Naive thymus-derived CD8-positive, alpha-beta T cell (primary cell): ENCODE data around the gene KLF13. TPM values are rescaled to one million over a fixed set of nuclear protein-coding genes. Genes with fewer than 3 reads are reported as not detected.
A peak's percentile ranks its signal among the peaks of the same experiment; 100 is the strongest.

Experiments used
- ATAC-seq, 2 donors: fragments of 150-1000 bp; cut with Tn5 transposase in 1 of 2; sonication (Bioruptor Pico), chemical (Tn5 transposase) in 1 of 2; 1 replicate in 1 of 2; 2 replicates in 1 of 2; pipeline ENCODE4 v1.10.0; 2021; ENCODE audit warnings: mild to moderate bottlenecking in 2 of 2, moderate library complexity in 2 of 2
- POLR2A ChIA-PET: fragments of 350-600 bp; sonication (Branson Sonifier 250); formaldehyde crosslinking; loops from one replicate; lab custom pipeline; 2021; ENCODE audit warnings: antibody characterized with exemption; lab: Charles Lee
- DNase-seq, 10 donors: peaks; one replicate each; pipeline versions ENCODE4 v3.0.0 to v3.0.0-alpha.2; 2020 to 2022
- H3K27ac Mint-ChIP-seq, 10 donors: one replicate each; pipeline ENCODE4 v1.8.0; 2020 to 2022; ENCODE audit warnings: mild to moderate bottlenecking in 10 of 10, mixed read lengths in 10 of 10, moderate library complexity in 4 of 10, inconsistent platforms in 1 of 10
- H3K27me3 Mint-ChIP-seq, 5 donors: one replicate each; pipeline ENCODE4 v1.8.0; 2021 to 2022; ENCODE audit warnings: mixed read lengths in 5 of 5
- H3K36me3 Mint-ChIP-seq, 3 donors: one replicate each; pipeline ENCODE4 v1.8.0; 2020 to 2022; ENCODE audit warnings: mixed read lengths in 3 of 3, mild to moderate bottlenecking in 2 of 3, inconsistent platforms in 1 of 3
- H3K4me1 Mint-ChIP-seq, 4 donors: one replicate each; pipeline ENCODE4 v1.8.0; 2021 to 2022; ENCODE audit warnings: mixed read lengths in 4 of 4
- H3K4me3 Mint-ChIP-seq, 10 donors: one replicate each; pipeline ENCODE4 v1.8.0; 2020 to 2022; ENCODE audit warnings: mild to moderate bottlenecking in 10 of 10, mixed read lengths in 10 of 10, moderate library complexity in 6 of 10, inconsistent platforms in 1 of 10
- H3K9me3 Mint-ChIP-seq, 9 donors: one replicate each; pipeline ENCODE4 v1.8.0; 2020 to 2022; ENCODE audit warnings: mixed read lengths in 9 of 9, mild to moderate bottlenecking in 3 of 9, inconsistent platforms in 1 of 9, moderate library complexity in 1 of 9
- polyA plus RNA-seq, 3 donors: library from polyadenylated mRNA; unstranded; fragments of 300-500 nt; fragmentation: Illumina TruSeq; gene quantifications; one replicate each; pipeline ENCODE4 v1.2.3, GENCODE V29; 2021
- total RNA-seq, 8 experiments: library from RNA in 2 of 8; stranded (reverse) in 2 of 8; gene quantifications; one replicate each; pipeline ENCODE4 v1.2.3 and lab custom pipeline; 2021 to 2026

KLF13 gene
- total and polyA plus RNA-seq, 5 experiments from 2014 or later, result 70.1 to 244 (median 102) TPM

DNA sequence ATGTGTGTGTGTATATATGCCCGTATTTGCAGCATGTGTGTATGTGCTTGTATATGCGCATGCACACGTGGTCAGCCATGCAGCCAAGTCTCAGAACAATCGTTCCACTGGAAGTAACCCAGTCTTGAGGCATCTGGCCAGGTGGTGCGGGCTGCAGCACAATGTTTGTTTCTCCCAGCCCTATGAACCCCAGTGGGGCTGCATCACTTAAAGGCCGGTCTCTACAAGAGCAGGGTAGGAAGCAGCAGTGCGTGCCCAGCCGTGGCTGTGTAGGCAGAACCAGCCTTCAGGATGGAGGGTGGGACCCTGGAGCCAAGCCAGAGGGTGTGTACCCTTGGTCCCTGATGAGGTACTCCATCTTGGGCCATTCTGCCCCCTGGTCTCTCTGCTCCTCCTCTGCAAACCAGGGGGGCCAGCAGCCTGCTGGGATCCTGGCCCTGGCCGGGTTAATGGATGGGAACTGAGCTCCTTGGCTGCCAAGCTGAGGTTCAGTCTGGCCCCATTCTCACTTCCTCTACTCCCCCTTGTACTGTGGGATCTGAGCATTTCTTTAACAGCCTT is 11.8 kb downstream of the KLF13 start:
- H3K27me3 Mint-ChIP-seq, result no peaks in the 10 kb centered on the region
- H3K27ac Mint-ChIP-seq, result peak overlapping the region; percentile 85 to 100 (median 98)
- peaks cover 51 to 100% (median 98%) of the 10 kb centered on the region in 4 donors for H3K4me1 Mint-ChIP-seq
- POLR2A ChIA-PET, result interaction anchor here (0.6 to 36.8 kb wide), 10 partner anchors 9 to 99 kb away, joined by 3 to 915 read pairs (median 4); partner anchors contain the start of gene KLF13
- no peak for DNase-seq
- no peak for ATAC-seq
- no peaks in the 10 kb centered on the region for H3K9me3 Mint-ChIP-seq
- H3K36me3 Mint-ChIP-seq, result peaks cover 0 to 29% (median 0%) of the 10 kb centered on the region in 3 donors
- H3K4me3 Mint-ChIP-seq, result peak overlapping the region; percentile 46 to 98 (median 72)

DNA sequence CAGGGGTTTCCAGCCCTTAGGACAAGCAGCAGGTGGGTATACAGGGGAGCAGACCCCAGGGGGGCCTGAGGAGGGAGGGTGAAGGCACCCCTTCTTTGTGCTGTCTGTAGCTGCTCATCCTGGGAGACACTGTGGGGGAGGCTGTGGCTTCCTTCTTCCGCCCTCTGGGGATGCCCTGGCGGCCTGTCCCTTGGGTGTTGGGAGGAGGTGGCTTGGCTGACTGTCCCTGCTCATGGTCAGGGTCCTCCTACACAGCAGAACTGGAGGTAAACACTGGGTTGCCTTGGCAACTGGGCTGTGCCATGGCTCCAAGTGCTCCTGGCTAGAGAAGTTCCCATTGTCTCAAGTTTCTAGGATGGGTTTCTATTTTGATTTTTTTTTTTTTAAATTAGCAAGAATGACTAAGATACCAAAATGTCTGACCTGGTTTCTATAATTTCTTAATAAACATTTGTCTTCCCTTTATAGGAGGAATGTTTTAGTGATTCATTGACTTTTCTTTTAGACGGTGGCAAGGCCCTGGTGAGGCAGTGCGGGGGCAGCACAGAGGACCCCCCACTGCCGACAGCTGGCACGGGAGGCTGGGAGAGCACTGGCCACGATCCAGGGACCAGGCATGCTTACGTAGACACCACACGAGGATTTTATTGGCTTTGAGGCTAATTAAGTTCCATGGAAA is 12.4 kb downstream of the KLF13 start:
- H3K4me3 Mint-ChIP-seq, result peak overlapping the region; percentile 46 to 98 (median 72)
- ATAC-seq, result peak in 1 of 2 donors; percentile 14
- peaks cover 55 to 100% (median 98%) of the 10 kb centered on the region in 4 donors for H3K4me1 Mint-ChIP-seq
- no peak for DNase-seq
- no peaks in the 10 kb centered on the region for H3K9me3 Mint-ChIP-seq
- peaks cover 0 to 29% (median 0%) of the 10 kb centered on the region in 3 donors for H3K36me3 Mint-ChIP-seq
- no peaks in the 10 kb centered on the region for H3K27me3 Mint-ChIP-seq
- H3K27ac Mint-ChIP-seq, result peak overlapping the region; percentile 85 to 100 (median 98)
- POLR2A ChIA-PET, result interaction anchor here (0.5 to 36.8 kb wide), 9 partner anchors 9 to 98 kb away, joined by 3 to 915 read pairs (median 5); partner anchors contain the start of gene KLF13

DNA sequence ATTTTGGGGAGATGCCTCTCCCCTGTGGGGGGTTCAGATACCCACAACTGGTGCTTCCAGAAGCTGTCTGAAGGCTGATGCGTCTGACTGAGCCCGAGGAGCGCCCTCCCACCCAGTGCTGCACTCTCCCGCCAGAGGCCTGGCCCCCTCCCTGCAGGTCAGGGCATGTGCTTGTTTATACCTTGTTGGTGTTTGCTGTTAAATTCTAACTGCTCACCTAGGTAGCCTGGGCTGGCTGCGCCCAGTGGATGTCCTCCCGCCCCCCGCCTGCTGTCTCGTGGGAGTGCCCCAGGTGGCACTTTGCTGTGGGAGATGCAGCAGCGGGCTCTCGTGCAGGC is 12.9 kb downstream of the KLF13 start:
- no peaks in the 10 kb centered on the region for H3K9me3 Mint-ChIP-seq
- H3K4me3 Mint-ChIP-seq, result peak overlapping the region; percentile 46 to 98 (median 77)
- H3K4me1 Mint-ChIP-seq, result peaks cover 58 to 100% (median 100%) of the 10 kb centered on the region in 4 donors
- POLR2A ChIA-PET, result interaction anchor here (0.6 to 36.8 kb wide), 6 partner anchors 10 to 97 kb away, joined by 3 to 915 read pairs (median 62); partner anchors contain the start of gene KLF13
- ATAC-seq (no peak), DNase-seq (no peak)
- H3K36me3 Mint-ChIP-seq, result peaks cover 0 to 29% (median 0%) of the 10 kb centered on the region in 3 donors
- no peaks in the 10 kb centered on the region for H3K27me3 Mint-ChIP-seq
- H3K27ac Mint-ChIP-seq, result peak overlapping the region; percentile 95 to 100 (median 98)

DNA sequence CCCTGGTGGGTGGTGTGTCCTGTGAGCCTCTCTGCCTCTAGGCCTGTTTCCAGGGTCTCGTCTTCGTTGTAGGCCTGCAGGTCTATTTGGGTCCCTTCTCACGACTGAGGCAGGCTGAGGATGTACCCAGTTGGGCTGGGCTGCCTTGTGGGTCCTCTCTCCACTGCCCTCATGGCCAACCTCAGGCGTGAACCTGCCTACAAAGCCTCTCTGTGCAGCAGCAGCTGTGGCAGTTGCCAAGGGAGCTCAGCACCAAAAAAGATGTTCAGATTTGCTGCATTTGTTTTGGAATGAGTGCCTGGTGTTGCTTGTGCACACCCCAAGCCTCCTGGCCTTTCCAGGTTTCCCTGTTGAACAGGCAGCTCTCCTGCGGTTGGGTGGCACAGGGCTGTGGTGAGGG is 13.4 kb downstream of the KLF13 start:
- Mint-ChIP-seq H3K27ac (peak overlapping the region; percentile 95 to 100 (median 98)), H3K27me3 (no peaks in the 10 kb centered on the region), H3K4me1 (peaks cover 59 to 100% (median 100%) of the 10 kb centered on the region in 4 donors), H3K4me3 (peak overlapping the region; percentile 61 to 98 (median 82)), H3K36me3 (peaks cover 0 to 26% (median 0%) of the 10 kb centered on the region in 3 donors), H3K9me3 (no peaks in the 10 kb centered on the region)
- peak in 1 of 2 donors; percentile 4 for ATAC-seq
- no peak for DNase-seq
- POLR2A ChIA-PET, result interaction anchor here (0.6 to 36.8 kb wide), 9 partner anchors 11 to 144 kb away, joined by 3 to 915 read pairs (median 7); partner anchors contain the start of gene KLF13

DNA sequence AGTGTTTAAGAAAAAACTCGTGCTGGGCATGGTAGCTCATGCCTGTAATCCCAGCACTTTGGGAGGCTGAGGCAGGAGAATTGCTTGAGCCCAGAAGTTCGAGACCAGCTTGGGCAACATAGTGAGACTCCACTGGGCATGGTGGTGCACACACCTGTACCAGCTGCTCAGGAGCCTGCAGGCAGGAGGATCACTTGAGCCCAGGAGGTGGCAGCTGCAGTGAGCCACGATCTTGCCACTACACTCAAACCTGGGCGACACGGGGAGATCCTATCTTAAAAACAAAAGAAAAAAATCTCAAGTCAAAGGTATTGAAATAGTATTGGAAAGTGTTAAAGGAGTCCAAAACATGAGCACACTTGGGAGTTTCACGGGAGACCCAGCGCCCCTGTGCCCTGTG is 14.0 kb downstream of the KLF13 start:
- no peak for DNase-seq
- peak overlapping the region; percentile 95 to 100 (median 98) for H3K27ac Mint-ChIP-seq
- peaks cover 0 to 23% (median 0%) of the 10 kb centered on the region in 3 donors for H3K36me3 Mint-ChIP-seq
- POLR2A ChIA-PET, result interaction anchor here (1.0 to 36.8 kb wide), 7 partner anchors 10 to 143 kb away, joined by 3 to 915 read pairs (median 21); partner anchors contain the start of gene KLF13
- H3K9me3 Mint-ChIP-seq, result no peaks in the 10 kb centered on the region
- H3K4me3 Mint-ChIP-seq, result peak overlapping the region; percentile 61 to 98 (median 82)
- no peak for ATAC-seq
- no peaks in the 10 kb centered on the region for H3K27me3 Mint-ChIP-seq
- peaks cover 55 to 100% (median 99%) of the 10 kb centered on the region in 4 donors for H3K4me1 Mint-ChIP-seq

DNA sequence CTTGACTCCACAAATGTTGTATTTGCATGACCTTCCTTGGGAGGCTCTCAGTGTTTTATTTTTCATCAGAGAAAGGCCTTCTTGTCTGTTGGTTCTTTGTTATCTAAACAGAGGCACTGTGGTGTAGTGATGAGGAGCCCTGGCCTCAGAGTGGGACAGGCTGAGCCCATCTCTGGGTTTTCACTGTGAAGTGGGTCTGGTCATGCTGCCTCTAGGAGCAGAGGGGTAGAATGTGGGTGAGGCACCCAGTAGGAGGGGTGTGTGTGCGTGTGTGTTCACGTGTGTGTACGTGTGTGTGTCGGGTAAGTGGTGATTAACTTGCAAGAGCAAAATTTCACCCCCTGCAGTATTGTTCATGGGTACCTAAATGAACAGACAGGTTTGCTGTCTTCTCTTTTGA is 14.4 kb downstream of the KLF13 start:
- H3K4me1 Mint-ChIP-seq, result peaks cover 55 to 100% (median 99%) of the 10 kb centered on the region in 4 donors
- H3K27ac Mint-ChIP-seq, result peak overlapping the region; percentile 95 to 100 (median 98)
- H3K4me3 Mint-ChIP-seq, result peak overlapping the region; percentile 46 to 98 (median 82)
- POLR2A ChIA-PET, result interaction anchor here (1.0 to 36.8 kb wide), 9 partner anchors 10 to 146 kb away, joined by 3 to 915 read pairs (median 6); partner anchors contain the start of gene KLF13
- no peaks in the 10 kb centered on the region for H3K9me3 Mint-ChIP-seq
- H3K36me3 Mint-ChIP-seq, result peaks cover 0 to 20% (median 0%) of the 10 kb centered on the region in 3 donors
- DNase-seq, result no peak
- peak in 1 of 2 donors; percentile 6 for ATAC-seq
- no peaks in the 10 kb centered on the region for H3K27me3 Mint-ChIP-seq

DNA sequence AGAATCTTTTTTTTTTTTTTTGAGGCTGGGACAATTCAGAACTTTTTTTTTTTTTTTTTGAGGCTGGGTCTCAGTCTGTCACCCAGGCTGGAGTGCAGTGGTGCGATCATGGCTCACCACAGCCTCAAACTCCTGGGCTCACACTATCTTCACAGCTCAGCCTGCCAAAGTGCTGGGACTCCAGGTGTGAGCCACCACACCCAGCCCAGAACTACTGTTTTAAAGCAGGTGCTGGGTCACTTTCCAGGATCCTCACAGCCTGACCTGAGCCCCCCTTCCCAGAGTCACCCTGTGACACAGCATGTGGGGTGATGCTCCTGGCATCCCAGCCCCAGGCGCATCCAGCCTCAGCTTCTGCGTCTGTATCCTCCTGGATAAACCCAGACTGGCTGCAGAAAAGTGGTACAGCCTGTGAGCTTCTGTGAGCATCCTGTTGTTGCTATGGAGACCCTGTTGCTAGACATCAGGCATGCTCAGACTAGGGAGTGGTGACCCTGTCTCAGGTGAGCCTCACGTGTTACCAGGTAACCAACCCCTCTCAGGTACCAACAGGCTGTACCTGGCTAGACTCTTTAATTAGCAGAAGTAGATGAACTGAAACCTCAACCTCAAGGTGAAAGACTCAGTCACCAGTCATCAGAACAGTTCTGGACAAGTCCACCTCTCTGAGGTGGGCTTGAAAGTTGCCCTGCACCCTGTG is 15.0 kb downstream of the KLF13 start:
- peak overlapping the region; percentile 44 to 98 (median 83) for H3K4me3 Mint-ChIP-seq
- peaks cover 0 to 16% (median 0%) of the 10 kb centered on the region in 3 donors for H3K36me3 Mint-ChIP-seq
- POLR2A ChIA-PET, result interaction anchor here (0.8 to 36.8 kb wide), 11 partner anchors 9 to 147 kb away, joined by 3 to 915 read pairs (median 6); partner anchors contain the start of gene KLF13
- no peaks in the 10 kb centered on the region for H3K9me3 Mint-ChIP-seq
- ATAC-seq (peak; percentile 29 to 55), DNase-seq (peak in 4 of 10 donors; percentile 57 to 75 (median 66))
- H3K4me1 Mint-ChIP-seq, result peaks cover 57 to 100% (median 99%) of the 10 kb centered on the region in 4 donors
- H3K27ac Mint-ChIP-seq, result peak overlapping the region; percentile 95 to 100 (median 98)
- no peaks in the 10 kb centered on the region for H3K27me3 Mint-ChIP-seq

DNA sequence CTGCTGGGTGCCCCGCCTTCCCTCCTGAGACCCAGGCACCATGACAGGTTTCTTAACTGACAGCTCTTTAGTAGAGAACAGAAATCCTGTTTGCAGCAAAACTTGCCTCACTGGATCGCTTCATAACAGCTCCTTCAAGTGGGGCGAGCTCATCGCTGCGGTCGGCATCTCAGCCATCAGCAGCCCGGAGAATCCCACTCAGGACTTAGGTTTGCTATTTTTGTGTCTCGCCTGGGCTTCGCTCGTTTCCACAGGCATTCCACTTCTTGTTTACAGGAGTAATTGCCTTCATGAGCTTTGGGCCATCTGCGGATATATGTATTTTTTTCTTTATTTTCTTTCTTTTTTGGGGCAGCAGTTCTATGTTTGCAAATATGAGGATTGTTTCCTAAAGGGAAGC is 15.7 kb downstream of the KLF13 start:
- Mint-ChIP-seq H3K4me3 (peak overlapping the region; percentile 66 to 98 (median 88)), H3K36me3 (peaks cover 0 to 17% (median 0%) of the 10 kb centered on the region in 3 donors), H3K27me3 (no peaks in the 10 kb centered on the region), H3K27ac (peak overlapping the region; percentile 95 to 100 (median 98)), H3K9me3 (no peaks in the 10 kb centered on the region), H3K4me1 (peaks cover 57 to 100% (median 99%) of the 10 kb centered on the region in 4 donors)
- ATAC-seq (no peak), DNase-seq (no peak)
- POLR2A ChIA-PET, result interaction anchor here (0.8 to 36.8 kb wide), 9 partner anchors 8 to 146 kb away, joined by 3 to 915 read pairs (median 7); partner anchors contain the start of gene KLF13

DNA sequence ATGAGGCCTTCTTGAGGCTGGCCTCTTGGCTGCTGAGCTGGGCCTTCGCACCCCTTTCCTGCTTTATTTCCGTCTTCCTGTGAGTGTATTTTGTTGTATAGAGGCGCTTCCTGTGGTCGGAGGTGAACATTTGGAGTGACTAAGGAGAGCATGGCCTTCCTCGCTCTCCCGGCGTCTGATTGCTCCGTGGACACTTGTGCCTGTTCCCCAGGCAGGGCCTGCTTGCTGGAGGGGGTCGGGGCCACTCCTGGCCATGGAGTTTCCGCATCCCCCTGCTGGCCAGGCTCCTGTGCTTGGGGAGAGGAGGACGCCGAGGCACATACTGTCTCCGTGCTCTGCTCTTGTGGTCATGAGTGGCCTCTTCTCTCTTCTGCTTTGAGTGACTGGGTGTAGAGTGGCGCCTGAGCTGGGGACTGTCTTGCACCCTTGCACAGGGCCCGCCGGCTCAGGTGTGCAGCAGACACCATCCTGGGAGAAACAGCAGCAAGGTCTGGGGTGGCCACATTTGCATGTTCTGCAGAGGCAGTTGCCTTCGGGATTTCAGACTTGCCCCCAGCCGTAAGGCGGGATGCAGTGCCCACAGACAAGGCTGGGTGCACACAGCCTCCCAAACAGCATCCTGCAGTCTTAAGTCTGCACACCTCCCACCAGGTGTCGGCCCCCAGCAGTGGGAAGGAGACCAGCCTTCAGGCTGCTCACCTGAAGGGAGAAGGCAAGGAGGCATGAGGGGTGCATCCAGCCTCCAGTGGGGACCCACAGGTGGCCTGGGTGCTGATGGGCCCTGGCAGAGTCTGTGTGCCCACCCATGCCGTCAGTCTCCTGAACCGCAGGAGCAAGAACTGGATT is 16.4 kb downstream of the KLF13 start:
- Mint-ChIP-seq H3K4me3 (peak overlapping the region; percentile 66 to 98 (median 90)), H3K4me1 (peaks cover 60 to 100% (median 99%) of the 10 kb centered on the region in 4 donors), H3K27me3 (no peaks in the 10 kb centered on the region), H3K36me3 (peaks cover 0 to 23% (median 0%) of the 10 kb centered on the region in 3 donors), H3K9me3 (no peaks in the 10 kb centered on the region), H3K27ac (peak overlapping the region; percentile 96 to 100 (median 98))
- ATAC-seq (no peak), DNase-seq (peak in 1 of 10 donors; percentile 25)
- POLR2A ChIA-PET, result interaction anchor here (0.5 to 36.8 kb wide), 14 partner anchors 8 to 1782 kb away, joined by 3 to 915 read pairs (median 6); partner anchors contain the start of gene KLF13

DNA sequence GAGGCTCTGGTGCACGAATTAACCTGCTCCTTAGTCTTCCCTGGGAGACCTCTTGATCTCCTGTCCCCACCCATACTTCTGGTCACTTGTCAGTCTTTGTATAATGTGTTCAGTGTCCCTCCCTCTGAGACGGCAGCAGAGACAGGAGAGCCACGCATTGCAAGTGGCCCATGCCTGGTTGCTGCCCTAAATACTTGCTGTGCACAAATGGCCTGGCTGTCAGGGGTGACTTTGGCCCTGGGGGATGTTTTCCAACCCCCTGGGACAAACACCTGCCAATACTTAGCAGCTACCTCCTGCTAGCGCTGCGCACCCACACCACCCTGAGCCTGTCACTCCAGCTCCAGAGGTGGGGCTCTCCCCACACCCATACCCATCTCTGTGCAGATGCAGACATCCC is 17.2 kb downstream of the KLF13 start:
- DNase-seq (no peak), ATAC-seq (no peak)
- Mint-ChIP-seq H3K27me3 (no peaks in the 10 kb centered on the region), H3K27ac (peak overlapping the region; percentile 96 to 100 (median 98)), H3K4me1 (peaks cover 59 to 100% (median 99%) of the 10 kb centered on the region in 4 donors), H3K36me3 (peaks cover 0 to 30% (median 0%) of the 10 kb centered on the region in 3 donors), H3K4me3 (peak overlapping the region; percentile 66 to 98 (median 90)), H3K9me3 (no peaks in the 10 kb centered on the region)
- POLR2A ChIA-PET, result interaction anchor here (0.6 to 36.8 kb wide), 10 partner anchors 9 to 144 kb away, joined by 3 to 915 read pairs (median 6); partner anchors contain the start of gene KLF13

DNA sequence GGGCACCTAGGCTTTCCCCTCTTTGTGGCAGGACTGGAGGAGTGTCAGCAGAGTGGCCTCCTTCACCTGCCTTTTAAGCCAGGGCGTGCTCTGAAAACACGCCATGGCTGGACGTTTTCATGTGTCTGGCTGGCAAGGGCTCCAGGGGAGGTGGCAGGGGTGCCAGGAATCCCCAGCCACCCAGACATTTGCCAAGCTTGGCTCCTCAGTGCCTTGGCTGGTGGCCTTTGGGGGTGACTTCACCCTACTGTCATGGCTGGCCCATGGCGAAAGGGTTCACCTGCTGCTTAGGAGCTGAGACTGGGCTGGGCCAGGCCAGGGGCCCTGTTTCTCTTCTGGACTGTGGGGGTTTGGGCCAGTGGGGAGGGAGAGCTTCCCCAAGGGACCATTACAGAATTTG is 17.6 kb downstream of the KLF13 start:
- Mint-ChIP-seq H3K27me3 (no peaks in the 10 kb centered on the region), H3K4me1 (peaks cover 59 to 100% (median 99%) of the 10 kb centered on the region in 4 donors), H3K36me3 (peaks cover 0 to 31% (median 0%) of the 10 kb centered on the region in 3 donors), H3K4me3 (peak overlapping the region; percentile 80 to 98 (median 92)), H3K9me3 (no peaks in the 10 kb centered on the region), H3K27ac (peak overlapping the region; percentile 96 to 100 (median 98))
- no peak for DNase-seq
- POLR2A ChIA-PET, result interaction anchor here (0.6 to 36.8 kb wide), 11 partner anchors 9 to 139 kb away, joined by 3 to 915 read pairs (median 3); partner anchors contain the start of gene KLF13
- ATAC-seq, result no peak
